NCI-H526 (cell line): ENCODE data around the gene DPYD.

Experiments
- DNase-seq, 2 experiments: peaks; one replicate each; lab custom pipeline; 2025; lab: John Stamatoyannopoulos, UW

The DPYD gene

DNA sequence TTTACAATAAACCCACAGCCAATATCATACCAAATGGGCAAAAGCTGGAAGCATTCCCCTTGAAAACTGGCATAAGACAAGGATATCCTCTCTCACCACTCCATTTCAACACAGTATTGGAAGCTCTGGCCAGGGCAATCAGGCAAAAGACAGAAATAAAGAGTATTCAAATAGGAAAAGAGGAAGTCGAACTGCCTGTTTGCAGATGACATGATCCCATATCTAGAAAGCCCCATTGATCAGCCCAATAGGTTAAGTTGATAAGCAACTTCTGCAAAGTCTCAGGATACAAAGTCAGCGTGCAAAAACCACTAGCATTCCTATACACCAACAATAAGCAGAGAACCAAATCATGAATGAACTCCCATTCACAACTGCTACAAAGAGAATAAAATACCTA is 235.5 kb downstream of the DPYD start:
- DNase-seq = no peak

DNA sequence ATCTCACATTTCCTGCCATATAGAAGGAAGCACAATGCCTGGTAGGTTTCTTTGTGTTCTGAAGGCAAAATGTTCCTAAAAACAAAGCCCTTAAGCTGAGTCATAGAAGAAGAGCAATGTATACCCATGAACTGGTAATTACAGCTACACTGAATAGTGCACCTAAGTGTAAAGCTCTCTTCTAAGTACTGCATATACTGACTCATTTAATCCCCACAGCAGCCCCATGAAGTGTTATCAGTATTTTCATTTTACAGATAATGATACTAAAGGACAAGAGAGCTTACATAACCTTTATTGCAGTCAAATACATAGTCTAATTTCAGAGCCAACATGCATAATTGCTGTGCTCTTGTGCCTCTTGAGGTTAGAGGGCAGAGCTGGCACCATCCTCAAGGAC is 239.9 kb downstream of the DPYD start:
- DNase-seq = no peak

DNA sequence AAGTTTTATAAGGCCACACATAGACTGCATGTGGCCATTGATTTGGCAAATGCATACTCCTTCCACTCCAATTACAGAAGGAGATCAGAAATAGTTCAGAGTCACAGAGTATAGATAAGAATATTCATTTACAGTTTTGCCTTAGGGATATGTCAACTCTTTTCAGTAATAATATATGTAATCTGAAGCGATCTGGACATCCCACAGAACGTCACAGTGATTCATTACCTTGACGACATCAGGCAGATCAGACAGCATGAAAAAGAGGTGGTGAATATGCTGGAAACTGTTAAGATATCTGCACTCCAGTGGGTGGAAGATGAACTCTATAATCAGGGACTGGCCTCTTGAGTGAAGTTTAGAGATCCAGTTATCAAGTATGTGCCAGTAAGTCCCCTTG is 240.4 kb downstream of the DPYD start:
- DNase-seq = no peak

DNA sequence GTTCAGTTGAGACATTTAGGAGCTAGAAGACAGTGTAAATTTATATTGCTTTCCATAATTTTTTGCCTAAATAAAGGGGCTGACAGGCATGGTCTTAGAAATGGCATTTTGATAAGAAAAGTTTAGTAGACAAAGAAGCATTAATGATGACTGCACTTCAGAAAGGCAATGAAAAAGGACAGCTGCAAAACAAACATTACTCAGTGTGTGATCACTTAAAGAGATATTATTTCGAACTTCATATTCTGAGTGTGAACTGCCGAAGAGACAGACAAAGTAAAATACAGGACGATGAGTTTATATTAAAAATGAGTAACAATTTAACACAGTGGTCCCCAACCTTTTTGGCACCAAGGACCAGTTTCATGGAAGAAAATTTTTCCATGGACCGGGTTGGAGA is 243.1 kb downstream of the DPYD start:
- DNase-seq = no peak

DNA sequence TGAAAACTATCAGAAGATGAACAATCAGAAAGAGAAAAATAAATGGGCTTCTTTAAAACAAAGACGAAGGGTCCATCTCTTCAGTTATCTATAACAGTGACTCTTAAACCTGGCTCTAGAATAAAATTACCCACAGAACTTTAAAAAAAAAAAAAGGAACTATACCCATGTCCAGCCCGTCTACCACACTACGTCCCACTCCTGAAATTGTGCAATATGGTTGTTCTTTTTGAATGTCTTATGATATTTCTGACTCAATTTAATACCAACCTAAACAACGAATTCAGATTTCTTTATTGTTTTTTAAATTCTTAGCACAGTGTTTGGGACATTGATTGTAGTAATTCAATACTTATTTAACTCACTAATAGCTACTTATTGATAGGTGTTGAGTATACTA is 246.3 kb downstream of the DPYD start:
- DNase-seq = no peak

DNA sequence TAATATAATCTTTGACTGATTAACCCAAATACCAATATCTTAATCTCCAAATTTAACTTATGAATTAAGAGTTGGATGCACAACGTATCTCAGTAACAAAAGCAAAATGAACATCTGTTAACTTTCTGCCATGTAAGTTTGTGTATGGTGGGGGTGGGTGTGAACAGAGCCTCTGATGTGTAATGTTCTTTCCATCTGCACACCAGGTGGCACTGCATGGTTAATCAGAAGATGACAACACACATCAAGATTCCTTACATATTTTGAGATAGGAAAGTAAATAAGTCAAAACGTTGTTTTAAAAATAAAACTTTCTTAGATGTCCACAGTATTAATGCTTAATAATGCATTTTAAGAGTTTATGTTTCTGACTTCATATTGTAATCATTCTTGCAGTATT is 251.9 kb downstream of the DPYD start:
- peak in 1 of 2 experiments; percentile 1 for DNase-seq

DNA sequence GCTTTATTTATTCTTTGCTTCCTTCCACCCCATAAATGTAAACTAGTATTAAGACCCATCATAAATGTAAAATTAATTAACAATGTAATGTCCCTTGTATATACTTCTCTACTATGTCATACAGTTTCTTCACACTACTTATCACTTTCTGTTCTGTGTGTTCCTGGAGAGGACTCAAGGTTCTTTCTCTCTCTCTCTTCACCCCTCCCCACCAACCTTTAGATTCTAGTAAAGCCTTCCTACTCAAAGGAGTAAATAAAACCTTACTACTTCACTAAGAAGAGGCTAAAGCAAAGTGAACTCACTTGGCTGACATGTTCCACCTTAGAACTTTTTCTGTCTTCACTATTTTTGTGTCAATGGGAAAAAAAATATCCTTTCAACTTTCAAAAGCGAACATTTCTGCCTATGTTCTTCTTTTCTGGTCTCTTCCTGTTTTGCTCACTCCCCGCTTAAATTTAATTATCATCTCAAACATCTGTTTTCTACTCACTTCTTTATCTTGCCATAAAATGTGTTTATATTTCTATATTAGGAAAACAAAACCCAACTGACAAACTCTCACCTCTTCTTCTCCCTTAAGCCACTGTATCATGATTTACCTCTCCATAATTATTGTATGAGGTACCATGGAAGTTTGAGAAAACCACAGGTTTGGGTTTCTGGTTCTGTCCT is 260.3 kb downstream of the DPYD start:
- no peak for DNase-seq

DNA sequence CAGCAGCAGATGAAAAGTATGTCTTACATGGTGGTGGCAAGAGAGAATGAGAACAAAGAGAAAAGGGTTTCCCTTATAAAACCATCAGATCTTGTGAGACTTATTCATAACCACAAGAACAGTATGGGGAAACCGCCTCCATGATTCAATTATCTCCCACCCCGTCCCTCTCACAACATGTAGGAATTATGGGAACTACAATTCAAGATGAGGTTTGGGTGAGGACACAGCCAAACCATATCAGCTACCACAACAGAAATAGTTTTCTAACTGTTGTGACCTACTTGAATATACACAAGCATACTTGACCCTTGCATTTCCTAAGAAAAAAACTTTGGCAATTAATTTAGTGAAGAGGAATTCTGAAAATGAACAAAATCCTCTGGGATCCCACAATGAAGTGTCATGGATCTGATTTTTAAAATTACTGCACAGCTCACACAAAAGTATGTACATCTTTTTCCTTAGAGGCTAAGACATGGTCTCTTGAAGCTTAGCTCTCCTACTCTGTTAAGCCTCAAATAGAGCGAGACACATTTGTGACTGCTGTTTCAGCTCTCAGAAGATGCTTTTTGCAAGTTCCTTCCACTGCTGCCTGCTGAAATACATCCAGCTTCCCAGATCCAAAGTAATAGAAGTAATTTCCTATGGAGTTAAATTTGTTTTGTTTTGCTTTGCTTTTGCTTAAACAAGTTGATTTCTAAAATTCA is 265.8 kb downstream of the DPYD start:
- DNase-seq = no peak

DNA sequence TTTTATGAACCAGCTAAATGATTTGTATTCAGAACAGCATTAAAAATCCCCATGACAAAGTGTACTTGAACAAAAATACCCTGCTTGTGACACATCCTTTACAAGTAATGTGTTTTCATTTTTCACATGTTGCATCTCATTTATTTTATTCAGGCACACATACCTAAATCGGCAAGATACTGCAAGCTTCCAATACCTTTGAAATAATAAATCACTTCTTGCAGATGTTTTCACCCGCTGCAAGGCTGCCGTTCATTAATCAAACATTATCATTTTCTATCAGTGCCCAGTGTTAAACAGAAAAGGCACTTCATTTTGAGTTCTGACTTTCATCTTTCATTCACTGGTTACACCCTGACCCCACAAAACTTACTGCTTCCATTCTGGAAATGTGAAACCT is 269.6 kb downstream of the DPYD start:
- no peak for DNase-seq

DNA sequence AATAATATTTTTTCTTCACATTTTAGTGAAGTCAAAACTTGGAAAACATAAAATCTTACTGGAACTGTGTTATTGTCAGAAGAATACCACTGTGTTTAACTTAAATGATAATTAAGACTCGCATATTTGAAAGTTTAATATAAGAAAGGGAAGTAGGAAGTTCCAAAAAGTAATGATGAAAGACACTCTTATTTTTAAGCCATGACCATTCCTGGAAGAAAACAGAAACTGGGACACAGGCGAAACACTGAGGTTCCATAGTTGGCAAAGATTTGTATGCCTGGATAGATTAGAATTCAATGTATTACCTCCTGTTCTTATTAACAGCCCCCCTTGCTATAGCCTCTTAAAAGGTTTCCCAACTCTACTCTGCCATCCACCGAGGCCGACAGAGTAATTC is 271.2 kb downstream of the DPYD start:
- no peak for DNase-seq

DNA sequence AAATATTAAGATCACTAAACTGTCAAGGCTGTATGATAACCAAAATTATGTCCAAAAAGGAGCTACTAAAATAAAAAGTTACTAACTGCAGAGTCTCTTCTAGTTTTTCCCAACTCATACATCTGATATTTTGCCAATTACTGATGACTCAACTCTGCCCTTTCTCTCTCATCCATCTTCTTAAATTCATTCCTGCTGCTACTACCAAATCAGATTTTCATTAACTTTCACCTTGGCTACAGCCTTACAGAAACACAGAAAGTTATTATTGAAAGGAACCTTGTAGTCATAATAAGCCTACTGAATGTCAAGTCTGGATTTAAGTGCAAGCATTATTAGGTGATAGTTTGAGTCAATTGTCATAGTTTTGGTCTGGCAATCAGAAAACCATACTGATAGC is 273.1 kb downstream of the DPYD start:
- DNase-seq = no peak

DNA sequence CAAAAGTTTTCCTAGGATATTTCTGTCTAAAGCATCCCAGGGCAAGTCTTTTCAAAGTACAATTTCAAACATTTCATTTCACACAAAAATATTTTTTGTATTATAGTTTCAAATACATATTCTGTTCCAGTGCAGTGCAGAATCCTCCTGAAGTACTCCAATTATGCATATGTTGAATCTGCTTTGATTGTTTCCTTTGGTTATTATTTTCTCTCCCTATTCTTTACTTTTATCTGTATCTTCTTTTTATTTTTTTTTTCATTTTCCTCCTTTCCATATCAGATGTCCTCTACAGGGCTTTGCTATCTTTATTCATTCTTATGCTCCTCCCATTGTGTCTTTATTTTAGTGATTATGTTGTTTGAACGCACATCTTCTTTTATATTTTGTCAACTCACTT is 274.8 kb downstream of the DPYD start:
- DNase-seq = no peak

DNA sequence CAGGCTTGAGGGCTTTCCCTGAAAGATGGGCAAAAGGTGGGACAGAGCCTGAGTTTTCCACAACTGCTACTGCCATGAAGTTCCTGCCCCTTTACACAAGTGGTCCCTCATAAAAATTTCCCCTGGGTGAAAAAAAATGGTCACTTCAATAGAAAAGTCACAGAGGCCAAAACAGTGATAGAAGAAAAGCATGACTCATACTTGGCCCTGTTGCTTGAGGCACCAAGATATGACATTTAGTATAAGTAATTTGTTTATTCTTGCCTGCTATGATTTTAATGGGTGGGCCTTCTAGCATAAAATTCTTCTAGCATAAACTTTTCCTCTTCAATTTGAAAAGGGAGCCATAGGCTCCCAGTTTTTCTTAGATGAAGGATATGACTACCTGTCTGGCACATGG is 280.2 kb downstream of the DPYD start:
- DNase-seq = no peak

DNA sequence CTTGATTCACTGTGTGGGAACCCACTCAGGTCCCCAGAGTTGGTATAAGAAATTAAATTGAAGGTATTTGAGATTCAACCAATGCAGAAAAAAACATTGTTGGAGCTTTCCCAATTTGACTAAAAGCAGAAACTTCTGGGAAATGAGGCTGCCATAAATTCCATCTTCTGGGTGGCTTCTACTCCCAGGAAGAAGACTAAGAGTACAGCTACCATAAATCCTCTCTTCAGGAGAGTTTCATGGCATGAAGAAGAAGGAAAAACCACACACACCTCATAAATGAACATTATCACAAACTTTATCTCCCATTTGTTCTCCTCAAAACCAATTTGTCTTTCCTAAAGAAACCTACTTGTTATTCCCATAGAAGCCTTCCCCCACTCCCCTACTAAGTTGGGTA is 283.9 kb downstream of the DPYD start:
- DNase-seq = no peak

DNA sequence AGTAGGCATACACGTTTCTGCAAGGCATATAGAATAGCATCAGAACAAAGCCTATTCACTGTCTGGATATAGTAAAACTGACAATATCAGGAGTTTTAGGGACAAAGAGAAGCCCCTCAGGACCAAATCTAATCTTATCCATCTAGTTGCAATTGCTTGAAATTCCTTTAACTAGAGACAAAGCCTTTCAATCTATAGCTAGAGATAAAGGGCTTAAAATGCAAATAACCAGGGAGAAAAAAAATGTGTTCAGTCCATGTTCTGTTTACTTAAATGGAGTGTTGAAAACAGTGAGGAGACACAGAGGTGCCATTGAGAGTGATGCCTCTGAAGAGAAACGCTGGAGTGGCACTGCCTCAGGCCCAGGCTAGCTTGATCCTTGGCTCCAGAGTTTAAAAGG is 286.1 kb downstream of the DPYD start:
- DNase-seq = peak; percentile 53 to 64

DNA sequence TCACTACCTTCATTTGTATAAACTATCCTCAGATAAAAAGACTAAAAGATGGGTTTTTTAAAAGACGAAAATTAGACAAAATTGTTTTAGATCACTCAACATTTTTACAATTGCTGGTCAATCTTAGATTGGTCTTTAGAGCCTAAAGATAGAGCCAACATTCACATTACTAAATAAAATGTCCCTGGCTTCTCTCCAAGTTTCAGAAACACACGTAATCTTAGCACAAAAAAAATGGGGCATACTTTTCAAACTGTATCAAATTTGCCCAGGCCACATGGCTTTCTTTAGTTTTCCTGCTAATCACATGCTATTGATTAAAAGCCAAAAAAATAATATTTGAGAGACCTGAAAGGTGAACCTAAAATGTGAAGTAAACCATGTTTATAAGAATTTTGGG is 288.1 kb downstream of the DPYD start:
- no peak for DNase-seq

DNA sequence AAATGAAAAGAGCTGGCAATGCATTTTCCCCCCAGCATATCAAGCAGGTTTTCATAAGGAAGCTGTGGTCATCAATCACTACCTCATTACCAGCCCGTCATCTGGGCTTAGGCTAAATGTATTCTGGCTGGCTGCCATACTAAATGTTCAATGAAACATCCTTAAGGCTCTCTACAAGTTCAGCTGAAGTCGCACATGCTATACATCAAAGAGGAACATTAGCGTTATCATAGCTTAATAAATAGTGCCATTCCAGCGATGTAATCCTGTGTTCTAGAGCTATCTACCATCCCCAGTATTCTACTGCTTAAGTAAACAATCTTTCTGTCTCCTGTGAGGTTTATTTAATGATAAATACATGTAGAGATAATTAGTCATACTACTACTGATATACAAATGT is 288.8 kb downstream of the DPYD start:
- DNase-seq = no peak

DNA sequence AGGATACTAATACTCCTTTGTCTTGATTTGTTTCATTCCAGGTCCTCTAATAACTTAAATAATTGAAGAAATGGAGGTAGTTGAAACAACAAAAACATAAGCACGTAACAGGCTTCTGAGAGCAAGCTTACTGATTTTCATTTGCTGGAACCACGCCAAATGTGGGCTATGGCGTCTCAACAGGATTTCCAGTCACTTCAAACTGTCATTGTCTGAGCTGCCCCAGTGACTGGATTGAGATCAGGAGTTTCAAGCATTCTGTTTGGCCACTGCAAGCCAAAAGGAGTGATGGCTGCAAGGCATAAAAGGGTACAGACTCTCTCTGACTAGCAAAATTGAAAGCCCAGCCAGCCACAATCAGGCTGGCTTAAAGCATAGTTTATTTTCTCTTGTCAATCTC is 289.9 kb downstream of the DPYD start:
- DNase-seq = no peak

DNA sequence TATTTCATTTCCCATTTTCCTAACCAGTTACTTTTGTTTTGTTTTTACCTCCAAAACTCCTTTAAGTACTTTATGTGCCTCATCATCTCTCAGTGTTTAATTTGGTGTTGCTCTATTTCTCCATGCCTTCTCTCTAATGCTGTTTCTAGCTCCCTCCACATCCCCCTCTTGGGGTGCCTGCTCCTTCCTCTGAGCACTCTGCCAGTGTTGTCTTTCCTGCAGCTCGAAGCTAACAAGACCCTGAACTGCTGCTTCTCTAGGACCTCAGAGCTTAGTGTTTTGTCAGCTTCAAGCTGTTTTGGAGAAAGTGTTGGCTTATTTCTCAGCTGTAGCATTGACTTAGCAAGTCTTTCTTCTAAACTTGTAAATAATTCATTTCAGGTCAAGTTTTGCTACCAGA is 290.6 kb downstream of the DPYD start:
- no peak for DNase-seq

DNA sequence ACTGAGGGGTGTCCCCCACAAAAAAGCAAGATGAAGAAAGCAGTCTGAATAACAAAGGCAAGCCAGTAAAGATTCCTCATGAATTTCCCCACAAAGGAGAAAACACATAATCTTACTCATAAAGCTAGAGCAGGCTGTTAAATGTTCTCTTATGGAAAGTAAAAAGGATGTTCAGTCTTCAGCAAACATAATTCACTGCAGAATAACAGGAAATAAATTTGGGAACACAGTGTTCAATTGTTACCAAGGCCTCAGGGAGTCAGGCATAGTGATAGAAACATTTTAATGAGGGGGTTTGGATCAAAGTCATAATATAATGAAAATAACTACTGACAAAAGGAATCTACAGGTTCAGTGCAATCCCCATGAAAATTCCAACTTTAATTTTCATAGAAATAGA is 297.6 kb downstream of the DPYD start:
- DNase-seq = no peak

DNA sequence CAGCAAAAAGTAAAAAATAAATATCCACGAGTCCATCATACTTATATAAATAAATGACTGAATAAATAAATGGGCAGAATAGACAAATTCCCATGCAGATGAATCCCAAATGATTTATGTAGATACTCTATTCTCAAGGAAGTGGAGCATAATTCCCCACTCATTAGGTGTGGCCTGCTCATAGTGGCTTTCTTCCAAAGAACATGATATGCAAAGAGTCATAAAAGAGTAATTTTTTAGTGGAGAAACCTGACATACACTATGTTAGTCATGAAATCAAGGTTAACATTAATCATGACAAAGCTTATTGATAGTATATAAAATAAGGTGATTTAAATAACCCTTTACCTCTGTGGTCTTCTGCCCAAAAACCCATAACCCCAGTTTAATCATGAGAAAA is 298.9 kb downstream of the DPYD start:
- no peak for DNase-seq

DNA sequence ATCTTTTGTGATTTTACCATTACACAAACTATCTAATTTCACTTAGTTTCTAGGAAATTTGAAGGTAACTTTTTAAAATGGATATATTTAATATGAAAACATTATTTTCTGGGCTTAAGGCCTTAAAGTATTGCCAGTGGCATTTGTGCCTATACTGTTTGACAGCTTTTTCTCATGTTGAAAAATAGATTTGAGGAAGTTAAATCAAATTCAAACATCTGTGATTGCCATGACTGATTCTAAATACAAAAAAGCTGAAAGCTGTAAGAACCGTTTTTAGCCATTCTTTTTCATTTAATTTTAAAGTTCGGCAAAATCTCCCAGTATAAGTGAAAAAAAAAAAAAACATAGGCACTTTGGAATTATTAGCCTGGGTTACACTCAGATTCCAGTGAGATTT is 301.1 kb downstream of the DPYD start:
- no peak for DNase-seq

DNA sequence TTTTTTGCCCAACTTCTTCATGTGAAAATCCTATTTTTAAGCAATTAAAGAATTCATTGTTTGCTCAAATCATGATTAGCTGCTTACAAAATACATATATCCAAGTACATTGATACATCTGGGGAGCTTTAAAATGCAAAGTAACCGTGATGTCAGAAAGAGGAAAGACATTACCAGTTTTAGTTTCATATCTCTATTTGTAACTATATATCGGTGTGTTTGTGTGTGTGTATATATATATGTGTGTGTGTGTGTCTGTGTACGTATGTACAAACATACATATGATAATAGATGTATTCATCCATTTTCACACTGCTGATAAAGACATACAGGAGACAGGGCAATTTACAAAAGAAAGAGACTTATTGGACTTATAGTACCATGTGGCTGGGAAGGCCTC is 310.1 kb downstream of the DPYD start:
- no peak for DNase-seq

DNA sequence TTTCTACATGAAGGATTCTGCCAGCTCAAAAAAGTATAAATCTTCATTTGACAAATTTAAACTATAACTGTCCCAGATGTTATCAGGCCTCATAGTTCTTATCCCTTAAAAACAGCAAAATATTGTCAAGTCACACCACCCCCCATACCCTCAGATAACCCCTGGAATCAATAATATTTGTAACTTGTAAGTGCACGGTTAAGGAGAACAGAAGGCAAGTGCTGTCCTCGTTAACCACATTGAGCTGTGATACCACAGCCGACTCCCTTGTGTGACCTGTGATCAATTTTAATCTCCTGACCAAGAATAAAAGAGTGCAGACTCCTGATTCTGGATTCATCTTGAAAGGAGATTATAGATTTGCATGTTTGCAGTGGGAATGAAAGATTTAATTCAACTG is 310.7 kb downstream of the DPYD start:
- no peak for DNase-seq
